ENCODE measurements around the gene PTGER1.

The PTGER1 gene

GRCh38 chr19:14502334-14503092 is 27.4 kb upstream of the PTGER1 start:
- DNase-seq = no peak

- DNase-seq = no peak
Observed at GRCh38 chr19:14497228-14497921, 22.2 kb upstream of the PTGER1 start.

GRCh38 chr19:14496834-14497227 is 21.7 kb upstream of the PTGER1 start:
- no peak for DNase-seq

- peak; percentile 85 to 91 for DNase-seq
Observed at GRCh38 chr19:14496029-14496833, 21.1 kb upstream of the PTGER1 start, which contains the start of gene GIPC1. Gene GIPC1 (minus strand): TSS chr19:14496127. CDS start chr19:14482976, 13,151 bp downstream.

GRCh38 chr19:14495672-14496028 is 20.5 kb upstream of the PTGER1 start:
- DNase-seq = no peak

GRCh38 chr19:14494910-14495671 is 19.9 kb upstream of the PTGER1 start:
- DNase-seq = no peak

- no peak for DNase-seq
Observed at GRCh38 chr19:14494411-14494810, 19.3 kb upstream of the PTGER1 start.

- no peak for DNase-seq
Observed at GRCh38 chr19:14492756-14493337, 17.7 kb upstream of the PTGER1 start.

- DNase-seq = no peak
Observed at GRCh38 chr19:14487370-14488125, 12.4 kb upstream of the PTGER1 start.

GRCh38 chr19:14482172-14482941 is 7.2 kb upstream of the PTGER1 start:
- no peak for DNase-seq

- no peak for DNase-seq
Observed at GRCh38 chr19:14480700-14481079, 5.5 kb upstream of the PTGER1 start.

- DNase-seq = peak; percentile 49 to 51
Observed at GRCh38 chr19:14479975-14480699, 5.0 kb upstream of the PTGER1 start.

GRCh38 chr19:14479309-14479974 is 4.3 kb upstream of the PTGER1 start:
- DNase-seq = peak; percentile 29 to 38

GRCh38 chr19:14478113-14478545 is 3.0 kb upstream of the PTGER1 start:
- no peak for DNase-seq

GRCh38 chr19:14477418-14478112 is 2.4 kb upstream of the PTGER1 start:
- DNase-seq = no peak

GRCh38 chr19:14476673-14477401 is 1.7 kb upstream of the PTGER1 start:
- peak in 1 of 2 experiments; percentile 23 for DNase-seq

GRCh38 chr19:14476327-14476672 is 1.1 kb upstream of the PTGER1 start:
- no peak for DNase-seq

- DNase-seq = no peak
Observed at GRCh38 chr19:14474827-14475226, 327 bp downstream of the PTGER1 start.

Data from Kasumi-1 (cell line).